A549 (cell line): Measurements from ENCODE around the gene SDC4.

Experiments used
- CEBPB ChIP-seq, 2 experiments: fragments of >200 bp in 1 of 2; sonication (Bioruptor Twin) in 1 of 2; formaldehyde crosslinking in 1 of 2; IDR thresholded peaks; 2 replicates each; pipeline ENCODE4 v1.6.1; 2012 to 2016
- CTCF ChIP-seq: fragments of >200 bp; sonication (Bioruptor Twin); formaldehyde crosslinking; IDR thresholded peaks from 3 replicates; pipeline ENCODE4 v1.5.1; 2016
- FOSL2 ChIP-seq, 2 experiments: fragments of 450-650 bp in 1 of 2; fragments of >200 bp in 1 of 2; sonication (Bioruptor Twin) in 1 of 2; formaldehyde crosslinking; IDR thresholded peaks; 2 replicates each; pipeline versions ENCODE4 v1.5.0 to v1.6.1; 2016 to 2020; ENCODE audit warnings: mild to moderate bottlenecking in 1 of 2, moderate library complexity in 1 of 2
- JUNB ChIP-seq: fragments of >200 bp; sonication (Bioruptor Twin); formaldehyde crosslinking; IDR thresholded peaks from 2 replicates; pipeline ENCODE4 v1.6.1; 2016
- KDM1A ChIP-seq: fragments of 200-600 bp; sonication (generic); IDR thresholded peaks from 2 replicates; pipeline ENCODE4 v1.6.1; 2016; ENCODE audit warnings: low read depth, mild to moderate bottlenecking
- PHF8 ChIP-seq: fragments of 200-600 bp; sonication (generic); IDR thresholded peaks from 2 replicates; pipeline ENCODE4 v1.6.1; 2016; ENCODE audit warnings: low read depth, mild to moderate bottlenecking, antibody characterized with exemption, moderate library complexity, borderline replicate concordance
- POLR2A ChIP-seq: IDR thresholded peaks from 2 replicates; pipeline ENCODE4 v1.6.1; 2012; ENCODE audit warnings: mild to moderate bottlenecking, low read length
- SMC3 ChIP-seq: fragments of >200 bp; sonication (Bioruptor Twin); formaldehyde crosslinking; IDR thresholded peaks from 3 replicates; pipeline ENCODE4 v1.6.1; 2018; ENCODE audit warnings: inconsistent platforms
- TP53 ChIP-seq: fragments of 250-450 bp; sonication (Bioruptor Pico); IDR thresholded peaks from 2 replicates; pipeline ENCODE4 v1.5.0; 2021; ENCODE audit warnings: mild to moderate bottlenecking, moderate library complexity
- TF ChIP-seq, protein P1 (sequence below): fragments of 450-650 bp; IDR thresholded peaks from 2 replicates; pipeline ENCODE4 v1.6.1; 2014; ENCODE audit warnings: antibody characterized with exemption

DNA sequence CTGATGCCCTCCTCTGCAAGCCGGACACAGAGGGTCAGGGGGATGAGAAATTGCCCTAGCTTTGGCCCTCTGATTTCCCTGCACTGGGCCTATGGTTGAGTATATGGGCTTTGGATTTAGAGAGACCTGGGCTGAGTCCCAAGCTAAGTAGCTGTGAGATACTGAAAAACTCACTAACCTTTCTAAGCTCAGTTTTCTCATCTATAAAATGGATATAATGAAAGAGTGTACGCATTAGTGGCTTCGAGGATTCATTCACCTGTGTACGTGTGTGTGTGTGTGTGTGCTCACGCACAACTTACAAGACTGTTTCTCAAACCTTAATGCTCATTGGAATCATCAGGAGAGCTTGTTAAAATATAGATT, 54.2 kb downstream of the SDC4 start:
- TF ChIP-seq CTCF (no peak), TP53 (CRISPR knock-in tag) (no peak), PHF8 (no peak), JUNB (no peak), CEBPB (IDR thresholded peaks at IDR 0.05) (no peak), FOSL2 (IDR thresholded peaks at IDR 0.05) (no peak), FOSL2 (CRISPR knock-in tag; IDR thresholded peaks at IDR 0.05) (no peak), SMC3 (no peak), POLR2A (no peak), KDM1A (peak; percentile 66; the same call in 1 of the 2 replicates)
- TF ChIP-seq, protein P1, sequence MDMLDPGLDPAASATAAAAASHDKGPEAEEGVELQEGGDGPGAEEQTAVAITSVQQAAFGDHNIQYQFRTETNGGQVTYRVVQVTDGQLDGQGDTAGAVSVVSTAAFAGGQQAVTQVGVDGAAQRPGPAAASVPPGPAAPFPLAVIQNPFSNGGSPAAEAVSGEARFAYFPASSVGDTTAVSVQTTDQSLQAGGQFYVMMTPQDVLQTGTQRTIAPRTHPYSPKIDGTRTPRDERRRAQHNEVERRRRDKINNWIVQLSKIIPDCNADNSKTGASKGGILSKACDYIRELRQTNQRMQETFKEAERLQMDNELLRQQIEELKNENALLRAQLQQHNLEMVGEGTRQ = no peak
